ENCODE results near the gene SCN4A. TPM values are rescaled to one million over a fixed set of nuclear protein-coding genes. Genes with fewer than 3 reads are reported as not detected.

The SCN4A gene
- total RNA-seq, 1 experiment from 2014 or later: 0.03 TPM

GRCh38 chr17:64001763-64002529, 29.2 kb upstream of the SCN4A start:
- no peaks in the 10 kb centered on the region for H3K4me1 ChIP-seq (ENCODE audit: control insufficient read depth, insufficient read depth, low read length)
- intact Hi-C loops (cut with micrococcal nuclease; ENCODE audit: unreplicated experiment): no loop called here
- H3K36me3 ChIP-seq (ENCODE audit: control insufficient read depth, insufficient read depth, low read length): no peaks in the 10 kb centered on the region
- no peak overlapping the region for H3K4me3 ChIP-seq (ENCODE audit: low read depth in 2 of 2, low read length in 2 of 2)
- ChIA-PET POLR2A (no interaction called here), CTCF (no interaction called here)
- ATAC-seq: no peak
- in situ Hi-C loops (cut with HindIII; ENCODE audit: low pct_unique_long_range_greater_than_20kb, low sequenced_read_pairs): no loop called here
- DNase-seq (ENCODE audit: low read depth, low spot score): no peak
- TF ChIP-seq CTCF (IDR thresholded peaks at IDR 0.05): no peak
- TF ChIP-seq REST (IDR thresholded peaks at IDR 0.05; ENCODE audit: insufficient read depth in 1 of 2, low read depth in 2 of 2, low read length in 1 of 2): no peak
- no peak for TF ChIP-seq SIN3A (IDR thresholded peaks at IDR 0.05; ENCODE audit: borderline replicate concordance, insufficient read depth, low read depth, low read length)
- TF ChIP-seq POLR2AphosphoS5 (IDR thresholded peaks at IDR 0.05; ENCODE audit: low read depth, low read length): no peak
- no peak for TF ChIP-seq TCF7L2 (IDR thresholded peaks at IDR 0.05; ENCODE audit: low read depth, low read length)
- no peaks in the 10 kb centered on the region for H3K9me3 ChIP-seq (ENCODE audit: control insufficient read depth, insufficient read depth, low read depth, low read length)
- BruUV-seq (replicated peaks): no TSS peak
- peaks cover 3% of the 10 kb centered on the region; the same call in 1 of the 2 replicates for H3K27me3 ChIP-seq (ENCODE audit: control insufficient read depth, insufficient read depth, low read length)
- no peak overlapping the region for H3K27ac ChIP-seq (ENCODE audit: low read length)

GRCh38 chr17:64001091-64001579, 28.4 kb upstream of the SCN4A start:
- Histone ChIP-seq H3K27ac (ENCODE audit: low read length) (no peak overlapping the region), H3K9me3 (ENCODE audit: control insufficient read depth, insufficient read depth, low read depth, low read length) (no peaks in the 10 kb centered on the region), H3K4me3 (ENCODE audit: low read depth in 2 of 2, low read length in 2 of 2) (no peak overlapping the region), H3K27me3 (ENCODE audit: control insufficient read depth, insufficient read depth, low read length) (peaks cover 3% of the 10 kb centered on the region; the same call in 1 of the 2 replicates), H3K4me1 (ENCODE audit: control insufficient read depth, insufficient read depth, low read length) (no peaks in the 10 kb centered on the region), H3K36me3 (ENCODE audit: control insufficient read depth, insufficient read depth, low read length) (no peaks in the 10 kb centered on the region)
- ChIA-PET CTCF (no interaction called here), POLR2A (no interaction called here)
- intact Hi-C loops (cut with micrococcal nuclease; ENCODE audit: unreplicated experiment) (no loop called here), in situ Hi-C loops (cut with HindIII; ENCODE audit: low pct_unique_long_range_greater_than_20kb, low sequenced_read_pairs) (no loop called here)
- ATAC-seq: no peak
- no TSS peak for BruUV-seq (replicated peaks)
- no peak for DNase-seq (ENCODE audit: low read depth, low spot score)
- TF ChIP-seq TCF7L2 (IDR thresholded peaks at IDR 0.05; ENCODE audit: low read depth, low read length): no peak
- no peak for TF ChIP-seq REST (IDR thresholded peaks at IDR 0.05; ENCODE audit: insufficient read depth in 1 of 2, low read depth in 2 of 2, low read length in 1 of 2)
- no peak for TF ChIP-seq SIN3A (IDR thresholded peaks at IDR 0.05; ENCODE audit: borderline replicate concordance, insufficient read depth, low read depth, low read length)
- no peak for TF ChIP-seq CTCF (IDR thresholded peaks at IDR 0.05)
- no peak for TF ChIP-seq POLR2AphosphoS5 (IDR thresholded peaks at IDR 0.05; ENCODE audit: low read depth, low read length)
